RKO (cell line): ENCODE measurements around the gene ZNF782.
"Not testable (repeated sequence)": the region's sequence is repeated elsewhere in the genome, so short reads cannot be mapped to it uniquely, and the experiment has no call there.

Experiments used
- DNase-seq: peaks from one replicate; pipeline ENCODE4 v3.0.0-alpha.2; 2016; ENCODE audit warnings: low spot score

ZNF782 gene

GRCh38 chr9:96852676-96853075 lies 1.6 kb downstream of the ZNF782 start:
- peak; percentile 52 for DNase-seq

GRCh38 chr9:96844040-96844439 lies 10.3 kb downstream of the ZNF782 start:
- DNase-seq: no peak

- DNase-seq: no peak
Measured at GRCh38 chr9:96818533-96818932, 35.8 kb downstream of the ZNF782 start.

GRCh38 chr9:96817973-96818372 lies 36.3 kb downstream of the ZNF782 start:
- no peak for DNase-seq

GRCh38 chr9:96813607-96814006 lies 40.7 kb downstream of the ZNF782 start:
- DNase-seq: no peak

GRCh38 chr9:96798959-96799358 lies 55.4 kb downstream of the ZNF782 start:
- DNase-seq: not testable (repeated sequence)

DNA sequence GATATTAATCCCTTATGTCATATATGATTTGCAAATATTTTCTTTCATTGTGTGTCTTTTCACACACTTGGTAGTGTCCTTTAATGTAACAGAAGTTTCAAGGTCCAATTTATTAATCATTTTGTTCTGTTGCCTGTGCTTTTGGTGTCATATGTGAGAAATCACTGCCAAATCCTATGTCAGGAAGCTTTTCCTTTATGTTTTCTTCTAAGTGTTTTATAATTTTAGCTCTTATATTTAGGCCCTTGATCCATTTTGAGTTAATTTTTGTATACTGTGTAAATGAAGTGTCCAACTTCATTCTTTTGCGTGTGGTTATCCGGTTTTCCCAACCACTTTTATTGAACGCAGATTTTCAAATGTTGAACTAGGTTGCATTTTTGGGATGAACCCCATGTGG lies 70.3 kb downstream of the ZNF782 start:
- no peak for DNase-seq

- no peak for DNase-seq
Measured at GRCh38 chr9:96782235-96782634, 72.1 kb downstream of the ZNF782 start.

- DNase-seq: no peak
Measured at GRCh38 chr9:96781552-96781951, 72.8 kb downstream of the ZNF782 start.

- DNase-seq: peak; percentile 31
Measured at GRCh38 chr9:96779089-96779488, 75.2 kb downstream of the ZNF782 start.

DNA sequence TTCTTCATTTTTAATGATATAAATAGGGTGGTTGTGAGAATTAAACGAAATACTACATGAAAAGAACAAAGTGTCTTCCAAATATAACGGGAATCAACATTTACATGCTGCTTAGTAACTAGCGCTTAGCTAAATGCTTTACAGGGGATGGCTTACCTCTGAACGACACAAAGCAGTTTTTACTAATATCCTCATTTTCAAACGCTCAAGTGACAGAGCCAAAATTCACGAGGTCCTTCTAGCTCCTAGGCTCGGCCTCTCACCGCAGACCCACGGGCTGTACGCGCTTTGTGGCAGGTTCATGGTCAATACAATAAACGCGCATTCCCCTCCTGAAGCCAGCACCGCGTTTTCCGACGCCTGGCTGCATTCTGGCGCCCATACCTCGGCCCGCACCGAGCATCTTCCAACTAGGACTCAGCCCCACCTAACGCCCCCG lies 76.9 kb downstream of the ZNF782 start:
- peak; percentile 37 for DNase-seq

DNA sequence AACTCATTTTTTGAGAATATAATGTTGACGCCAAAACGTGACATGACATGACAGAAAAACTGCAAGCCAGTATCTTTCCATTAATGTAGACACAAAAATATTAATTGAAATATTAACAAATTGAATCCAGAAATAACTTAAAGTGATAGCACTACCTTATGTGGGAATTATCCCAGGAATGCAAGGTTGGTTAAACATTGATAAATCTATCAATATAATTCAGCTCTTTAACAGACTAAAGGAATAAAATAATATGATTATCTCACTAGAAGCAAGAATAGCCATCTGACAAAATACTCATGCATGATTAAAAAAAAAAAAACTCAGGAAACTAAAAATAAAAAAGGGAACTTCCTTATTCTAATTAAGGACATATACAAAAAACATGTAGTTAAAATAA lies 83.2 kb downstream of the ZNF782 start:
- DNase-seq: no peak

- DNase-seq: no peak
Measured at GRCh38 chr9:96769989-96770388, 84.3 kb downstream of the ZNF782 start.
